WTC11 (cell line): ENCODE measurements around the gene ZFPM1.

ENCODE experiments used
- JUN ChIP-seq: sonication (generic); formaldehyde crosslinking; IDR thresholded peaks from 2 replicates; pipeline ENCODE4 v1.8.0; 2023; ENCODE audit warnings: mild to moderate bottlenecking, missing genetic modification reagents
- KAT7 ChIP-seq: sonication (generic); formaldehyde crosslinking; IDR thresholded peaks from 2 replicates; pipeline ENCODE4 v1.8.1; 2023; ENCODE audit warnings: missing genetic modification reagents, mild to moderate bottlenecking, borderline replicate concordance
- TEAD1 ChIP-seq: sonication (generic); formaldehyde crosslinking; IDR thresholded peaks from 2 replicates; pipeline ENCODE4 v1.8.0; 2022; ENCODE audit warnings: mild to moderate bottlenecking, missing genetic modification reagents
- ZNF232 ChIP-seq: sonication (generic); formaldehyde crosslinking; IDR thresholded peaks from 2 replicates; pipeline ENCODE4 v1.8.0; 2022; ENCODE audit warnings: mild to moderate bottlenecking, missing genetic modification reagents
- TF ChIP-seq, protein P1 (sequence below): fragments of 200-600 bp; IDR thresholded peaks from 2 replicates; pipeline ENCODE4 v1.8.0; 2022; ENCODE audit warnings: antibody characterized with exemption
- TF ChIP-seq, protein P2 (sequence below): sonication (generic); formaldehyde crosslinking; IDR thresholded peaks from 2 replicates; pipeline ENCODE4 v1.8.0; 2022; ENCODE audit warnings: mild to moderate bottlenecking, missing genetic modification reagents

DNA sequence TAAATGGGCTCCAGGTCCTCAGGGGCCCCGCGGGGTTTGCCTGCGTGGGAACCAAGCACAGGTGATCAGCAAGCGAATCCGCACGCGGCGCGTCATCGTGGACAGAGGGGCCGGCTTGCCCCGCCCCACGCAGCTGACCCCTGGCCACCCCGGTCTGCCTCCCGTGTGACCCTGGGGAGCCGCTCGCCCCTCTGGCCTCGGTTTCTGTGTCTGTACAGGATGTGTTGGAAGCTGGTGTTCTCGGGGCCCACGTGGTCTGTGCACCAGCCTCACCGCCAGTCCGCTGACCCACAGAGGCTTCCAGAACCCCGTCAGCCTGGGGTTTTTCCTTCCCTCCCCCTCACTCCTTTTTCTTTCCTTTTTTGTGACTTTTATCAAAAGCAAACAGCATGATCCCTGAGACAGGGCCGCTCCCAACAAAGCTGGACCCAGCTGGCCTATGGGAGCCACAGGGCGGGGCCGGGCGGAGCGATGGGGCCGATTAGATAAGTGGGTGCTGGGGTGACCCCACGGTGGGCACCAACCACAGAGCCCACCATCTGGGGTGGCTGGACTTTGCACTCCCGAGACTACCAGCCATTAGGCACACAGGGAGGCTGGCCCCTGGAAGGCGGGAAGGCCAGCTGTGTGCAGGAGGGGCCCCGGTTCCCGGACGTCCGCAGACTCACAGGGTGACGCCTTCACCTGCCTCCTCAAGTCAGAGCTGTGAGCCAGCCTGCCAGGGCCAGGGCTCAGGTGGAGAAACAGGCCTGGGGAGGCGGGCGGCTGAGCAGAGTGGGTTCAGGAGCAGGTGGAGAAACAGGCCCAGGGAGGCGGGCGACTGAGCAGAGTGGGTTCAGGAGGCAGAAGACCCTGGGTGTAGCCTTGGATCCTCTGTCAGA is 56.0 kb downstream of the ZFPM1 start:
- TF ChIP-seq KAT7 (CRISPR knock-in tag) = no peak
- TF ChIP-seq, protein P1, sequence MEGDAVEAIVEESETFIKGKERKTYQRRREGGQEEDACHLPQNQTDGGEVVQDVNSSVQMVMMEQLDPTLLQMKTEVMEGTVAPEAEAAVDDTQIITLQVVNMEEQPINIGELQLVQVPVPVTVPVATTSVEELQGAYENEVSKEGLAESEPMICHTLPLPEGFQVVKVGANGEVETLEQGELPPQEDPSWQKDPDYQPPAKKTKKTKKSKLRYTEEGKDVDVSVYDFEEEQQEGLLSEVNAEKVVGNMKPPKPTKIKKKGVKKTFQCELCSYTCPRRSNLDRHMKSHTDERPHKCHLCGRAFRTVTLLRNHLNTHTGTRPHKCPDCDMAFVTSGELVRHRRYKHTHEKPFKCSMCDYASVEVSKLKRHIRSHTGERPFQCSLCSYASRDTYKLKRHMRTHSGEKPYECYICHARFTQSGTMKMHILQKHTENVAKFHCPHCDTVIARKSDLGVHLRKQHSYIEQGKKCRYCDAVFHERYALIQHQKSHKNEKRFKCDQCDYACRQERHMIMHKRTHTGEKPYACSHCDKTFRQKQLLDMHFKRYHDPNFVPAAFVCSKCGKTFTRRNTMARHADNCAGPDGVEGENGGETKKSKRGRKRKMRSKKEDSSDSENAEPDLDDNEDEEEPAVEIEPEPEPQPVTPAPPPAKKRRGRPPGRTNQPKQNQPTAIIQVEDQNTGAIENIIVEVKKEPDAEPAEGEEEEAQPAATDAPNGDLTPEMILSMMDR = no peak
- TF ChIP-seq, protein P2, sequence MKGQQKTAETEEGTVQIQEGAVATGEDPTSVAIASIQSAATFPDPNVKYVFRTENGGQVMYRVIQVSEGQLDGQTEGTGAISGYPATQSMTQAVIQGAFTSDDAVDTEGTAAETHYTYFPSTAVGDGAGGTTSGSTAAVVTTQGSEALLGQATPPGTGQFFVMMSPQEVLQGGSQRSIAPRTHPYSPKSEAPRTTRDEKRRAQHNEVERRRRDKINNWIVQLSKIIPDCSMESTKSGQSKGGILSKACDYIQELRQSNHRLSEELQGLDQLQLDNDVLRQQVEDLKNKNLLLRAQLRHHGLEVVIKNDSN = no peak
- TF ChIP-seq ZNF232 = no peak
- TF ChIP-seq TEAD1 (CRISPR knock-in tag) = no peak
- no peak for TF ChIP-seq JUN (CRISPR knock-in tag)
